Measurements from ENCODE around the gene CABP7. TPM values are rescaled to one million over a fixed set of nuclear protein-coding genes. Genes with fewer than 3 reads are reported as not detected.

The CABP7 gene
- polyA plus RNA-seq, 1 donor from 2014 or later = 0.11 TPM

GRCh38 chr22:29758068-29758622 is 38.3 kb downstream of the CABP7 start:
- Mint-ChIP-seq H3K36me3 (peaks cover 4% of the 10 kb centered on the region), H3K4me1 (peaks cover 0 to 9% (median 4%) of the 10 kb centered on the region in 3 donors), H3K9me3 (no peaks in the 10 kb centered on the region), H3K27me3 (no peaks in the 10 kb centered on the region), H3K4me3 (no peak overlapping the region), H3K27ac (no peak overlapping the region)

- no peaks in the 10 kb centered on the region for H3K9me3 Mint-ChIP-seq
- no peaks in the 10 kb centered on the region for H3K27me3 Mint-ChIP-seq
- peaks cover 2% of the 10 kb centered on the region for H3K36me3 Mint-ChIP-seq
- H3K27ac Mint-ChIP-seq = no peak overlapping the region
- peaks cover 0 to 9% (median 4%) of the 10 kb centered on the region in 3 donors for H3K4me1 Mint-ChIP-seq
- H3K4me3 Mint-ChIP-seq = no peak overlapping the region
Measured at GRCh38 chr22:29758959-29759358, 39.2 kb downstream of the CABP7 start.

GRCh38 chr22:29762263-29762662 is 42.5 kb downstream of the CABP7 start:
- H3K4me3 Mint-ChIP-seq = no peak overlapping the region
- peaks cover 6 to 16% (median 7%) of the 10 kb centered on the region in 3 donors for H3K4me1 Mint-ChIP-seq
- no peaks in the 10 kb centered on the region for H3K36me3 Mint-ChIP-seq
- no peak overlapping the region for H3K27ac Mint-ChIP-seq
- H3K27me3 Mint-ChIP-seq = no peaks in the 10 kb centered on the region
- H3K9me3 Mint-ChIP-seq = no peaks in the 10 kb centered on the region

- Mint-ChIP-seq H3K4me3 (peak overlapping the region; percentile 95 to 100 (median 99)), H3K36me3 (peaks cover 3% of the 10 kb centered on the region), H3K27ac (peak overlapping the region; percentile 85 to 94 (median 89)), H3K9me3 (no peaks in the 10 kb centered on the region), H3K27me3 (no peaks in the 10 kb centered on the region), H3K4me1 (peaks cover 15 to 28% (median 18%) of the 10 kb centered on the region in 3 donors)
Measured at GRCh38 chr22:29765905-29766631, 46.3 kb downstream of the CABP7 start.

GRCh38 chr22:29766632-29767170 is 46.9 kb downstream of the CABP7 start, which contains the start of gene ZMAT5:
Gene ZMAT5 (minus strand): TSS chr22:29767007. CDS start chr22:29748544, 18,463 bp downstream.
- Mint-ChIP-seq H3K27ac (peak within 1 kb of the TSS; percentile 85 to 94 (median 89)), H3K27me3 (no peaks in the 10 kb centered on the region), H3K4me3 (peak within 1 kb of the TSS; percentile 95 to 100 (median 99)), H3K9me3 (no peaks in the 10 kb centered on the region), H3K36me3 (peaks cover 3% of the 10 kb centered on the region), H3K4me1 (peaks cover 15 to 28% (median 18%) of the 10 kb centered on the region in 3 donors)

- peak within 1 kb of the TSS; percentile 85 to 94 (median 89) for H3K27ac Mint-ChIP-seq
- no peaks in the 10 kb centered on the region for H3K9me3 Mint-ChIP-seq
- peak within 1 kb of the TSS; percentile 95 to 100 (median 99) for H3K4me3 Mint-ChIP-seq
- no peaks in the 10 kb centered on the region for H3K27me3 Mint-ChIP-seq
- H3K4me1 Mint-ChIP-seq = peaks cover 15 to 28% (median 18%) of the 10 kb centered on the region in 3 donors
- H3K36me3 Mint-ChIP-seq = peaks cover 6% of the 10 kb centered on the region
Measured at GRCh38 chr22:29767171-29768051, 47.6 kb downstream of the CABP7 start, which contains the start of gene UQCR10. Gene UQCR10 (plus strand): TSS chr22:29767369. CDS start chr22:29767399, 30 bp downstream.

GRCh38 chr22:29768052-29768693 is 48.4 kb downstream of the CABP7 start:
- H3K9me3 Mint-ChIP-seq = no peaks in the 10 kb centered on the region
- peaks cover 15 to 28% (median 18%) of the 10 kb centered on the region in 3 donors for H3K4me1 Mint-ChIP-seq
- peaks cover 7% of the 10 kb centered on the region for H3K36me3 Mint-ChIP-seq
- no peaks in the 10 kb centered on the region for H3K27me3 Mint-ChIP-seq
- peak overlapping the region in 1 of 3 donors; percentile 89 for H3K27ac Mint-ChIP-seq
- H3K4me3 Mint-ChIP-seq = peak overlapping the region; percentile 95 to 100 (median 99)

GRCh38 chr22:29769723-29770321 is 50.0 kb downstream of the CABP7 start:
- H3K9me3 Mint-ChIP-seq = no peaks in the 10 kb centered on the region
- H3K27ac Mint-ChIP-seq = no peak overlapping the region
- H3K4me3 Mint-ChIP-seq = peak overlapping the region in 2 of 4 donors; percentile 13 to 65
- peaks cover 15 to 28% (median 18%) of the 10 kb centered on the region in 3 donors for H3K4me1 Mint-ChIP-seq
- H3K36me3 Mint-ChIP-seq = peaks cover 7% of the 10 kb centered on the region
- no peaks in the 10 kb centered on the region for H3K27me3 Mint-ChIP-seq

- no peak overlapping the region for H3K27ac Mint-ChIP-seq
- H3K4me3 Mint-ChIP-seq = no peak overlapping the region
Measured at GRCh38 chr22:29772170-29772641, 52.4 kb downstream of the CABP7 start.

GRCh38 chr22:29773233-29773632 is 53.4 kb downstream of the CABP7 start:
- H3K27me3 Mint-ChIP-seq = no peaks in the 10 kb centered on the region
- no peak overlapping the region for H3K27ac Mint-ChIP-seq
- H3K4me1 Mint-ChIP-seq = peaks cover 1 to 7% (median 2%) of the 10 kb centered on the region in 3 donors
- peaks cover 7% of the 10 kb centered on the region for H3K36me3 Mint-ChIP-seq
- no peaks in the 10 kb centered on the region for H3K9me3 Mint-ChIP-seq
- H3K4me3 Mint-ChIP-seq = no peak overlapping the region

More at GRCh38 chr22:29772170-29772641, 52.4 kb downstream of the CABP7 start:
- peaks cover 7% of the 10 kb centered on the region for H3K36me3 Mint-ChIP-seq
- H3K9me3 Mint-ChIP-seq = no peaks in the 10 kb centered on the region
- H3K27me3 Mint-ChIP-seq = no peaks in the 10 kb centered on the region
- peaks cover 9 to 15% (median 12%) of the 10 kb centered on the region in 3 donors for H3K4me1 Mint-ChIP-seq

- no peaks in the 10 kb centered on the region for H3K9me3 Mint-ChIP-seq
- H3K27ac Mint-ChIP-seq = no peak overlapping the region
- H3K27me3 Mint-ChIP-seq = no peaks in the 10 kb centered on the region
- no peaks in the 10 kb centered on the region for H3K36me3 Mint-ChIP-seq
- H3K4me3 Mint-ChIP-seq = no peak overlapping the region
- H3K4me1 Mint-ChIP-seq = peaks cover 4 to 6% (median 5%) of the 10 kb centered on the region in 3 donors
Measured at GRCh38 chr22:29780220-29780619, 60.4 kb downstream of the CABP7 start.

GRCh38 chr22:29780748-29781676 is 61.2 kb downstream of the CABP7 start:
- Mint-ChIP-seq H3K9me3 (no peaks in the 10 kb centered on the region), H3K27ac (no peak overlapping the region), H3K4me3 (no peak overlapping the region), H3K36me3 (no peaks in the 10 kb centered on the region), H3K4me1 (peaks cover 4 to 6% (median 5%) of the 10 kb centered on the region in 3 donors), H3K27me3 (no peaks in the 10 kb centered on the region)

Data from IgD-negative memory B cell (primary cell).